CD4-positive, alpha-beta T cell (primary cell): ENCODE data around the gene ZNF219. TPM values are rescaled to one million over a fixed set of nuclear protein-coding genes. Genes with fewer than 3 reads are reported as not detected.

Experiments used
- ATAC-seq: fragments of 200-7000 bp; cut with Tn5 transposase; one replicate; pipeline ENCODE4 v1.10.0; 2022; ENCODE audit warnings: mild to moderate bottlenecking; ENCODE audit not compliant: poor library complexity
- CTCF ChIA-PET: fragments of 350-600 bp; sonication (Branson Sonifier 250); formaldehyde crosslinking; loops from one replicate; lab custom pipeline; 2021; ENCODE audit warnings: antibody characterized with exemption, inconsistent platforms; lab: Charles Lee
- POLR2A ChIA-PET: fragments of 350-600 bp; sonication (Branson Sonifier 250); formaldehyde crosslinking; loops from one replicate; lab custom pipeline; 2021; ENCODE audit warnings: antibody characterized with exemption, inconsistent platforms; lab: Charles Lee
- DNase-seq, 14 experiments: peaks; one replicate each; pipeline ENCODE4 v3.0.0-alpha.2; 2013 to 2020; ENCODE audit warnings: mixed read lengths in 2 of 14
- H3K27ac ChIP-seq, 2 donors: one replicate each; pipeline versions ENCODE4 v1.5.1 to v1.7.0; 2013; ENCODE audit warnings: low read length in 2 of 2, low read depth in 1 of 2, mild to moderate bottlenecking in 1 of 2
- H3K27me3 ChIP-seq, 2 experiments: 1 replicate in 1 of 2; 2 replicates in 1 of 2; pipeline versions ENCODE4 v1.6.1 to v1.7.0; 2013; ENCODE audit warnings: low read length in 2 of 2, control low read depth in 1 of 2, mild to moderate bottlenecking in 1 of 2, moderate library complexity in 1 of 2; ENCODE audit not compliant: insufficient read depth in 2 of 2, control insufficient read depth in 1 of 2
- H3K36me3 ChIP-seq: one replicate; pipeline ENCODE4 v1.6.1; 2013; ENCODE audit warnings: low read length, control low read depth; ENCODE audit not compliant: insufficient read depth
- H3K4me1 ChIP-seq: one replicate; pipeline ENCODE4 v1.6.1; 2013; ENCODE audit warnings: low read length, control low read depth; ENCODE audit not compliant: insufficient read depth
- H3K4me3 ChIP-seq: one replicate; pipeline ENCODE4 v1.5.1; 2013; ENCODE audit warnings: mild to moderate bottlenecking, low read length, moderate library complexity
- H3K9me3 ChIP-seq, 2 experiments: 1 replicate in 1 of 2; 2 replicates in 1 of 2; pipeline versions ENCODE4 v1.6.1 to v1.7.0; 2013; ENCODE audit warnings: low read length in 2 of 2, mild to moderate bottlenecking in 2 of 2, control low read depth in 1 of 2, moderate library complexity in 1 of 2; ENCODE audit not compliant: control insufficient read depth in 1 of 2, insufficient read depth in 1 of 2
- H3K27ac Mint-ChIP-seq: one replicate; pipeline ENCODE4 v1.8.0; 2020; ENCODE audit warnings: mixed read lengths
- H3K27me3 Mint-ChIP-seq: one replicate; pipeline ENCODE4 v1.8.0; 2021; ENCODE audit warnings: mixed read lengths
- H3K36me3 Mint-ChIP-seq: one replicate; pipeline ENCODE4 v1.8.0; 2021; ENCODE audit warnings: low read depth, mixed read lengths
- H3K4me1 Mint-ChIP-seq: one replicate; pipeline ENCODE4 v1.8.0; 2021; ENCODE audit warnings: low read depth, mixed read lengths
- H3K4me3 Mint-ChIP-seq: one replicate; pipeline ENCODE4 v1.8.0; 2020; ENCODE audit warnings: mild to moderate bottlenecking, mixed read lengths
- H3K9me3 Mint-ChIP-seq: one replicate; pipeline ENCODE4 v1.8.0; 2020; ENCODE audit warnings: mixed read lengths
- CTCF ChIP-seq: fragments of 200-600 bp; IDR thresholded peaks from one replicate; pipeline ENCODE4 v1.8.0; 2022; ENCODE audit warnings: antibody characterized with exemption, mild to moderate bottlenecking
- intact Hi-C, 2 experiments: fragments of 100-400 bp; cut with DNase I in 1 of 2; cut with micrococcal nuclease in 1 of 2; formaldehyde crosslinking; loops; one replicate each; pipeline versions ENCODE4 v1.15.1 to v1.9.0; 2023 to 2025; cut with DNase I, micrococcal nuclease
- total RNA-seq, 174 experiments: library from RNA in 2 of 174; stranded (reverse) in 2 of 174; gene quantifications; one replicate each; pipeline ENCODE4 v1.2.3 and lab custom pipeline; 2021 to 2026

ZNF219 gene
- total RNA-seq, 2 experiments from 2014 or later: 15.2 to 15.5 TPM

DNA sequence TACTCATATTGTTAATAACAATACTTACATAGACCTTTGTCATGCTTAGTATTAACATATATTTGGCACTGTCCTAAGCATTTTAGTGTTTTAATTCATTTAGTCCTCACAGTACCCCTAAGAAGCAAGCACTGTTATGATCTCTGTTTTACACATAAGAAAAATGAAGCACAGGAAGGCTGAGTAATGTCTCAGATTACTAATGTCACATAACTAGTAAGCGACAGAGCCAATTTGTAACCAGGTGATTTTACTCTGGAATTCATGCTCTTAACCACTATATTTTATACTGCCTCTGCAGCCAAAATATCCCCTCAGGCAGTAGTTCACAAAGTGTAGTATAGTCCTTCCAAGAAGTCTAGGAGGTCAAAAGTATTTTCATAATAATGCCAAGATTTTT, 22.7 kb upstream of the ZNF219 start:
- Mint-ChIP-seq H3K36me3 (no peaks in the 10 kb centered on the region), H3K4me1 (no peaks in the 10 kb centered on the region), H3K9me3 (no peaks in the 10 kb centered on the region), H3K27me3 (peaks cover 51% of the 10 kb centered on the region), H3K27ac (no peak overlapping the region), H3K4me3 (no peak overlapping the region)
- DNase-seq: no peak
- Histone ChIP-seq H3K4me1 (no peaks in the 10 kb centered on the region), H3K4me3 (no peak overlapping the region), H3K36me3 (no peaks in the 10 kb centered on the region), H3K9me3 (peaks cover 0 to 3% of the 10 kb centered on the region in 2 experiments), H3K27me3 (peaks cover 3 to 9% of the 10 kb centered on the region in 2 experiments), H3K27ac (no peak overlapping the region)
- no peak for TF ChIP-seq CTCF
- intact Hi-C loops: no loop called here
- POLR2A ChIA-PET: no interaction called here
- no peak for ATAC-seq
- CTCF ChIA-PET: no interaction called here

DNA sequence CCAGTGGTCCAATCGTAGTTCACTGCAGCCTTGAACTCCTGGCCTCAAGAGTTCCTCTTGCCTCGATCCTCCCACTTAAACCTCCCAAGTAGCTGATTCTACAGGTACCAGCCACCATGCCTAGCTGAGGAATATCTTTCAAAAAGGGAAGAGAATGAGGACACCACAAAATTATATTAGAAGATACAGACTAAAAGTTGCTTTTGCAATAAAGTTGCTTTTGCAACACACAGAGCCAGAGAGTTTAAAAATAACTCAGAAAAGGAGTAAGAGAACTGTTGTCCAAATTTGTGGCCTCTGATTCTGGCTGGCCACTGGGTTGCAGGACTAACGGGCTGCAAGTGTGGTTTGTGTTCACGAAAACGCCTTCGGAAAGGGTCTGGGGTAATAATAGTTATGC, 22.2 kb upstream of the ZNF219 start:
- ChIA-PET CTCF (no interaction called here), POLR2A (no interaction called here)
- Mint-ChIP-seq H3K36me3 (no peaks in the 10 kb centered on the region), H3K4me3 (no peak overlapping the region), H3K9me3 (no peaks in the 10 kb centered on the region), H3K27me3 (peaks cover 47% of the 10 kb centered on the region), H3K4me1 (no peaks in the 10 kb centered on the region), H3K27ac (no peak overlapping the region)
- H3K4me1 ChIP-seq: no peaks in the 10 kb centered on the region
- peaks cover 3 to 9% of the 10 kb centered on the region in 2 experiments for H3K27me3 ChIP-seq
- ATAC-seq (no peak), DNase-seq (no peak)
- TF ChIP-seq CTCF: no peak
- no peak overlapping the region for H3K27ac ChIP-seq
- peaks cover 0 to 3% of the 10 kb centered on the region in 2 experiments for H3K9me3 ChIP-seq
- H3K4me3 ChIP-seq: no peak overlapping the region
- intact Hi-C loops: no loop called here
- no peaks in the 10 kb centered on the region for H3K36me3 ChIP-seq

DNA sequence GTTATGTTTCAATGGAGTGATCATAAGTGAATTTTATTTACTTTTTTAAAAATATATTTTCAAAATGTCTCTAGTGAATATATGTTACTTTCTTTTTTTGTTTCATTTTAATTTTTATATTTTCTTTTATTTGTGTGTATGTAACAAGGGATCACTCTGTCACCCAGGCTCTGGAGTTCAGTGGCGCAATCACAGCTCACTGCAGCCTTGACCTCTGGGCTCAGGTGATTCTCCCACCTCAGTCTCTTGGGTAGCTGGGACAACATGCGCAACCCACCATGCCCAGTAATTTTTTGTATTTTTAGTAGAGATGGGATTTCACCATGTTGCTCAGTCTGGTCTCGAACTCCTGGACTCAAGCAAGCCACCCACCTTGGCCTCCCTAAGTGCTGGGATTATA, 20.5 kb upstream of the ZNF219 start:
- Mint-ChIP-seq H3K4me3 (no peak overlapping the region), H3K27me3 (peaks cover 40% of the 10 kb centered on the region), H3K4me1 (no peaks in the 10 kb centered on the region), H3K9me3 (no peaks in the 10 kb centered on the region), H3K27ac (no peak overlapping the region), H3K36me3 (no peaks in the 10 kb centered on the region)
- ChIA-PET CTCF (no interaction called here), POLR2A (no interaction called here)
- peaks cover 0 to 9% of the 10 kb centered on the region in 2 experiments for H3K27me3 ChIP-seq
- intact Hi-C loops: no loop called here
- TF ChIP-seq CTCF: no peak
- no peak for DNase-seq
- H3K9me3 ChIP-seq: no peaks in the 10 kb centered on the region
- H3K36me3 ChIP-seq: no peaks in the 10 kb centered on the region
- H3K4me1 ChIP-seq: no peaks in the 10 kb centered on the region
- no peak overlapping the region for H3K27ac ChIP-seq
- no peak overlapping the region for H3K4me3 ChIP-seq
- ATAC-seq: no peak
